H9 (cell line): ENCODE measurements around the gene CA9. TPM values are rescaled to one million over a fixed set of nuclear protein-coding genes. Genes with fewer than 3 reads are reported as not detected.

Experiments
- DNase-seq: peaks from one replicate; pipeline ENCODE4 v3.0.0-alpha.2; 2017
- H2AFZ ChIP-seq: one replicate; pipeline ENCODE4 v1.6.1; 2013; ENCODE audit warnings: mild to moderate bottlenecking, low read length, control low read depth, moderate library complexity
- H2AK5ac ChIP-seq: 2 replicates; pipeline ENCODE4 v1.6.1; 2013; ENCODE audit warnings: low read length, control low read depth, mixed read lengths; ENCODE audit not compliant: insufficient read length
- H2BK120ac ChIP-seq: one replicate; pipeline ENCODE4 v1.6.1; 2013; ENCODE audit warnings: low read depth, mild to moderate bottlenecking, low read length, control low read depth, inconsistent platforms; ENCODE audit not compliant: poor library complexity, severe bottlenecking
- H2BK12ac ChIP-seq: 2 replicates; pipeline ENCODE4 v1.6.1; 2013; ENCODE audit warnings: low read length, control low read depth, mixed read lengths, low read depth; ENCODE audit not compliant: insufficient read length
- H2BK15ac ChIP-seq: 2 replicates; pipeline ENCODE4 v1.6.1; 2013; ENCODE audit warnings: low read depth, low read length, control low read depth
- H2BK20ac ChIP-seq: one replicate; pipeline ENCODE4 v1.6.1; 2013; ENCODE audit warnings: low read depth, mild to moderate bottlenecking, low read length, control low read depth, inconsistent platforms; ENCODE audit not compliant: poor library complexity, severe bottlenecking
- H2BK5ac ChIP-seq: 2 replicates; pipeline ENCODE4 v1.6.1; 2013; ENCODE audit warnings: low read length, control low read depth, mixed read lengths; ENCODE audit not compliant: insufficient read length
- H3K14ac ChIP-seq: 2 replicates; pipeline ENCODE4 v1.6.1; 2013; ENCODE audit warnings: low read length, control low read depth; ENCODE audit not compliant: insufficient read depth
- H3K18ac ChIP-seq: 2 replicates; pipeline ENCODE4 v1.6.1; 2013; ENCODE audit warnings: low read depth, mild to moderate bottlenecking, mixed read lengths, low read length, control low read depth; ENCODE audit not compliant: insufficient read length
- H3K23ac ChIP-seq: 2 replicates; pipeline ENCODE4 v1.6.1; 2013; ENCODE audit warnings: low read length, control low read depth, mixed read lengths, low read depth; ENCODE audit not compliant: insufficient read length
- H3K23me2 ChIP-seq: 2 replicates; pipeline ENCODE4 v1.6.1; 2013; ENCODE audit warnings: low read depth, mild to moderate bottlenecking, mixed read lengths, low read length, control low read depth; ENCODE audit not compliant: insufficient read length, poor library complexity, severe bottlenecking
- H3K27ac ChIP-seq: 2 replicates; pipeline ENCODE4 v1.5.1; 2013; ENCODE audit warnings: low read length, control low read depth, mixed read lengths, low read depth; ENCODE audit not compliant: insufficient read length
- H3K27me3 ChIP-seq: 2 replicates; pipeline ENCODE4 v1.6.1; 2013; ENCODE audit warnings: low read length, control low read depth, inconsistent platforms; ENCODE audit not compliant: insufficient read depth
- H3K4ac ChIP-seq: 2 replicates; pipeline ENCODE4 v1.6.1; 2013; ENCODE audit warnings: low read depth, mild to moderate bottlenecking, control low read depth, inconsistent platforms, low read length, moderate library complexity
- H3K4me1 ChIP-seq: 2 replicates; pipeline ENCODE4 v1.6.1; 2013; ENCODE audit warnings: low read length, control low read depth, inconsistent platforms; ENCODE audit not compliant: insufficient read depth
- H3K4me2 ChIP-seq: 2 replicates; pipeline ENCODE4 v1.6.1; 2013; ENCODE audit warnings: low read length, control low read depth, mixed read lengths; ENCODE audit not compliant: insufficient read length, insufficient read depth
- H3K56ac ChIP-seq: 2 replicates; pipeline ENCODE4 v1.6.1; 2013; ENCODE audit warnings: low read depth, mild to moderate bottlenecking, mixed read lengths, low read length, control low read depth; ENCODE audit not compliant: insufficient read length
- H3K79me1 ChIP-seq: 2 replicates; pipeline ENCODE4 v1.6.1; 2013; ENCODE audit warnings: low read depth, mild to moderate bottlenecking, moderate library complexity, low read length, control low read depth, inconsistent platforms; ENCODE audit not compliant: insufficient read depth, poor library complexity, severe bottlenecking
- H3K79me2 ChIP-seq: 2 replicates; pipeline ENCODE4 v1.6.1; 2013; ENCODE audit warnings: low read length, control low read depth, inconsistent platforms; ENCODE audit not compliant: insufficient read depth
- H3K9ac ChIP-seq: 2 replicates; pipeline ENCODE4 v1.6.1; 2013; ENCODE audit warnings: low read length, control low read depth, mixed read lengths; ENCODE audit not compliant: insufficient read length; ENCODE audit errors: extremely low read depth
- H3K9me3 ChIP-seq: one replicate; pipeline ENCODE4 v1.6.1; 2013; ENCODE audit warnings: low read depth, low read length, inconsistent platforms; ENCODE audit not compliant: control insufficient read depth
- H3T11ph ChIP-seq: one replicate; pipeline ENCODE4 v1.6.1; 2013; ENCODE audit warnings: mild to moderate bottlenecking, low read length, control low read depth, inconsistent platforms
- H4K20me1 ChIP-seq: one replicate; pipeline ENCODE4 v1.6.1; 2013; ENCODE audit not compliant: control insufficient read depth, insufficient read length, insufficient read depth
- H4K5ac ChIP-seq: 2 replicates; pipeline ENCODE4 v1.6.1; 2013; ENCODE audit warnings: low read depth, mild to moderate bottlenecking, mixed read lengths, low read length, control low read depth; ENCODE audit not compliant: insufficient read length
- H4K8ac ChIP-seq: replicated peaks from 2 replicates; pipeline ENCODE4 v1.6.1; 2013; ENCODE audit warnings: low read length, control low read depth, mixed read lengths, low read depth; ENCODE audit not compliant: insufficient read length
- H4K91ac ChIP-seq: 2 replicates; pipeline ENCODE4 v1.6.1; 2013; ENCODE audit warnings: low read depth, mild to moderate bottlenecking, moderate library complexity, mixed read lengths, low read length, control low read depth; ENCODE audit not compliant: insufficient read length
- H3K27ac Mint-ChIP-seq, 3 experiments: 2 replicates in 2 of 3; 3 replicates in 1 of 3; pipeline ENCODE4 v1.8.0; 2020 to 2021; ENCODE audit warnings: mixed read lengths in 3 of 3, mild to moderate bottlenecking in 1 of 3, moderate library complexity in 1 of 3
- H3K27me3 Mint-ChIP-seq: 2 replicates; pipeline ENCODE4 v1.8.0; 2021; ENCODE audit warnings: low read depth, mild to moderate bottlenecking, moderate library complexity, mixed read lengths
- H3K36me3 Mint-ChIP-seq, 3 experiments: 2 replicates in 2 of 3; 3 replicates in 1 of 3; pipeline ENCODE4 v1.8.0; 2020 to 2021; ENCODE audit warnings: low read depth in 3 of 3, mixed read lengths in 3 of 3; ENCODE audit not compliant: insufficient read depth in 1 of 3
- H3K4me1 Mint-ChIP-seq, 2 experiments: 2 replicates each; pipeline ENCODE4 v1.8.0; 2020; ENCODE audit warnings: mixed read lengths in 2 of 2
- H3K4me3 Mint-ChIP-seq, 2 experiments: 2 replicates in 1 of 2; 3 replicates in 1 of 2; pipeline ENCODE4 v1.8.0; 2020 to 2021; ENCODE audit warnings: mild to moderate bottlenecking in 2 of 2, mixed read lengths in 2 of 2, moderate library complexity in 1 of 2
- H3K9me3 Mint-ChIP-seq, 2 experiments: 2 replicates in 1 of 2; 3 replicates in 1 of 2; pipeline ENCODE4 v1.8.0; 2020; ENCODE audit warnings: mild to moderate bottlenecking in 2 of 2, mixed read lengths in 2 of 2, moderate library complexity in 1 of 2
- WGBS: extraction: QIAGEN DNeasy Blood & Tissue Kit; methylation state at CpG from one replicate; pipeline ENCODE4 v1.1.7; 2013; ENCODE audit warnings: missing lambda C conversion rate, low lambda C conversion rate, mixed read lengths; ENCODE audit not compliant: insufficient read length; ENCODE audit errors: extremely low coverage; 5-methylcytosine and 5-hydroxymethylcytosine counted together
- total RNA-seq: library from RNA; stranded (reverse); gene quantifications from 2 replicates; pipeline ENCODE4 v1.2.1, GENCODE V29; 2021
- TF ChIP-seq, protein P1 (sequence below): fragments of 200-600 bp; sonication (generic); conservative IDR thresholded peaks from 3 replicates; pipeline ENCODE4 v1.8.0; 2021; ENCODE audit warnings: antibody characterized with exemption, mild to moderate bottlenecking

CA9 gene
- total RNA-seq, 1 experiment from 2014 or later, result 0.94 TPM

DNA sequence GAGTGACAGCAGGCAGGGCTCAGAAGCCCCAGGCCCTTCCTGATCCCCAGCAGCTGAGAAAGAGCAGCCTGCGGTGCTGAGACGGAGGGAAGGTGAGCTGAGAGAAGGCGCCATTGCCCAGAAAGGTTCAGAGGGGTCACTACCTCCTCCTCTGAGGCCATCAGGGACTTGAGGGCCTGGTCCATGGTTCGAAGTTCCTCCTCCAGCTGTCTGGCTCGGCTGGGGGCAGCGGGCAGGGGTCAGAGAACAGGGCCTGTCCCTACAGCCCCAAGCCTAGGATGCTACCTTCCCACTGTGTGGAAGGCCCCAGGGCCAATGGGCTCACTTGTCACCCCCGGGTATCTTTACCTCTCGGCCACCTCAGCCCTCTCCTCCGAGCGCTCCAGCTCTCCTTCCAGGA, 11.2 kb downstream of the CA9 start:
- no peak overlapping the region for H3K4me3 Mint-ChIP-seq
- H3K9me3 Mint-ChIP-seq, result no peaks in the 10 kb centered on the region; a peak in 1 of 5 replicates
- no peak overlapping the region for H4K5ac ChIP-seq
- H2BK12ac ChIP-seq, result no peak overlapping the region
- no peaks in the 10 kb centered on the region for H3K27me3 ChIP-seq
- H3K79me1 ChIP-seq, result no peaks in the 10 kb centered on the region
- H3K56ac ChIP-seq, result no peak overlapping the region
- no peak overlapping the region for H4K8ac ChIP-seq
- TF ChIP-seq, protein P1, sequence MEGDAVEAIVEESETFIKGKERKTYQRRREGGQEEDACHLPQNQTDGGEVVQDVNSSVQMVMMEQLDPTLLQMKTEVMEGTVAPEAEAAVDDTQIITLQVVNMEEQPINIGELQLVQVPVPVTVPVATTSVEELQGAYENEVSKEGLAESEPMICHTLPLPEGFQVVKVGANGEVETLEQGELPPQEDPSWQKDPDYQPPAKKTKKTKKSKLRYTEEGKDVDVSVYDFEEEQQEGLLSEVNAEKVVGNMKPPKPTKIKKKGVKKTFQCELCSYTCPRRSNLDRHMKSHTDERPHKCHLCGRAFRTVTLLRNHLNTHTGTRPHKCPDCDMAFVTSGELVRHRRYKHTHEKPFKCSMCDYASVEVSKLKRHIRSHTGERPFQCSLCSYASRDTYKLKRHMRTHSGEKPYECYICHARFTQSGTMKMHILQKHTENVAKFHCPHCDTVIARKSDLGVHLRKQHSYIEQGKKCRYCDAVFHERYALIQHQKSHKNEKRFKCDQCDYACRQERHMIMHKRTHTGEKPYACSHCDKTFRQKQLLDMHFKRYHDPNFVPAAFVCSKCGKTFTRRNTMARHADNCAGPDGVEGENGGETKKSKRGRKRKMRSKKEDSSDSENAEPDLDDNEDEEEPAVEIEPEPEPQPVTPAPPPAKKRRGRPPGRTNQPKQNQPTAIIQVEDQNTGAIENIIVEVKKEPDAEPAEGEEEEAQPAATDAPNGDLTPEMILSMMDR, result no peak
- H2BK120ac ChIP-seq, result no peak overlapping the region
- no peak overlapping the region for H3K4me2 ChIP-seq
- no peak overlapping the region for H2BK5ac ChIP-seq
- peaks cover 39 to 40% of the 10 kb centered on the region in 2 experiments for H3K4me1 Mint-ChIP-seq
- no peak overlapping the region for H3T11ph ChIP-seq
- H2BK20ac ChIP-seq, result no peak overlapping the region
- H3K27ac ChIP-seq, result no peak overlapping the region
- no peak overlapping the region for H3K18ac ChIP-seq
- H3K23ac ChIP-seq, result no peak overlapping the region
- no peaks in the 10 kb centered on the region for H3K27me3 Mint-ChIP-seq
- H4K91ac ChIP-seq, result no peak overlapping the region
- no peak overlapping the region for H2AFZ ChIP-seq
- H2AK5ac ChIP-seq, result no peak overlapping the region
- H3K9me3 ChIP-seq, result no peaks in the 10 kb centered on the region
- peaks cover 6% of the 10 kb centered on the region for H3K23me2 ChIP-seq
- no peak for DNase-seq
- H3K27ac Mint-ChIP-seq, result no peak overlapping the region
- H3K4me1 ChIP-seq, result peaks cover 3% of the 10 kb centered on the region
- H2BK15ac ChIP-seq, result no peak overlapping the region
- peaks cover 41 to 69% (median 64%) of the 10 kb centered on the region in 3 experiments; a peak in 6 of 7 replicates for H3K36me3 Mint-ChIP-seq
- H3K79me2 ChIP-seq, result no peaks in the 10 kb centered on the region; the same call in 1 of the 2 replicates
- no peak overlapping the region for H3K4ac ChIP-seq
- H3K14ac ChIP-seq, result no peak overlapping the region
- no peaks in the 10 kb centered on the region for H4K20me1 ChIP-seq
- H3K9ac ChIP-seq, result no peak overlapping the region
- no CpG with 5 or more reads among the region's 10 CpGs for WGBS
